GM12864 (cell line): ENCODE results near the gene CPNE5.

Experiments
- DNase-seq: peaks from one replicate; pipeline ENCODE4 v3.0.0-alpha.2; 2011; ENCODE audit warnings: low read depth
- H3K4me3 ChIP-seq: 2 replicates; pipeline ENCODE4 v1.5.1; 2011; ENCODE audit warnings: mild to moderate bottlenecking, low read depth, low read length, control low read depth
- CTCF ChIP-seq: IDR thresholded peaks from 2 replicates; pipeline ENCODE4 v1.5.1; 2011; ENCODE audit warnings: low read depth, mild to moderate bottlenecking, moderate library complexity, low read length, control low read depth, inconsistent platforms; ENCODE audit errors: missing control alignments

Gene CPNE5

DNA sequence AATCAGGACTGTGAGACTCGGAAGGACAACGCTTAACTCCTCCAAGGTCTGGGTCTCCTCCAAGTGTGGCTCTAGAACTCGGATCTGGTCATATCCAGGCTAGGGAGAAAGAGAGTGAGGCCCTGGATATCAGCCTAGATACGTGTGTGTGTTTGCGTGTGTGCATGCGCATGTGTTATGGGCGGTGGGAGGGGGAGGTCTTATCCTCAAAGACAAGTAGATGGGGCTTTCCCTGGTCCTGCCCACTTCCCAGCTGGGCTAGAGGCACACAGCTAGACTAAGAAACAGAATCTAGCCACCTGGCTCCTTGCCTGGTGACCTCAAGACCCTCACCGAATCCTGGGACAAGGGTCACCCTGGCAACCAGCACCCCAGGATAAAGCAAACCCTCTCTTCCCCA is 13.2 kb downstream of the CPNE5 start:
- no peak overlapping the region for H3K4me3 ChIP-seq

GRCh38 chr6:36825452-36825851 is 13.8 kb downstream of the CPNE5 start:
- DNase-seq, result no peak
- no peak overlapping the region for H3K4me3 ChIP-seq
- TF ChIP-seq CTCF, result no peak

More for the DNA sequence above, 13.2 kb downstream of the CPNE5 start:
- DNase-seq, result no peak
- no peak for TF ChIP-seq CTCF

- TF ChIP-seq CTCF, result no peak
- DNase-seq, result no peak
- H3K4me3 ChIP-seq, result no peak overlapping the region
Measured at GRCh38 chr6:36824253-36824652, 15.0 kb downstream of the CPNE5 start.

GRCh38 chr6:36823421-36824096 is 15.7 kb downstream of the CPNE5 start:
- H3K4me3 ChIP-seq, result no peak overlapping the region
- no peak for TF ChIP-seq CTCF
- DNase-seq, result no peak

GRCh38 chr6:36822506-36823269 is 16.6 kb downstream of the CPNE5 start:
- DNase-seq, result no peak
- no peak overlapping the region for H3K4me3 ChIP-seq
- no peak for TF ChIP-seq CTCF

DNA sequence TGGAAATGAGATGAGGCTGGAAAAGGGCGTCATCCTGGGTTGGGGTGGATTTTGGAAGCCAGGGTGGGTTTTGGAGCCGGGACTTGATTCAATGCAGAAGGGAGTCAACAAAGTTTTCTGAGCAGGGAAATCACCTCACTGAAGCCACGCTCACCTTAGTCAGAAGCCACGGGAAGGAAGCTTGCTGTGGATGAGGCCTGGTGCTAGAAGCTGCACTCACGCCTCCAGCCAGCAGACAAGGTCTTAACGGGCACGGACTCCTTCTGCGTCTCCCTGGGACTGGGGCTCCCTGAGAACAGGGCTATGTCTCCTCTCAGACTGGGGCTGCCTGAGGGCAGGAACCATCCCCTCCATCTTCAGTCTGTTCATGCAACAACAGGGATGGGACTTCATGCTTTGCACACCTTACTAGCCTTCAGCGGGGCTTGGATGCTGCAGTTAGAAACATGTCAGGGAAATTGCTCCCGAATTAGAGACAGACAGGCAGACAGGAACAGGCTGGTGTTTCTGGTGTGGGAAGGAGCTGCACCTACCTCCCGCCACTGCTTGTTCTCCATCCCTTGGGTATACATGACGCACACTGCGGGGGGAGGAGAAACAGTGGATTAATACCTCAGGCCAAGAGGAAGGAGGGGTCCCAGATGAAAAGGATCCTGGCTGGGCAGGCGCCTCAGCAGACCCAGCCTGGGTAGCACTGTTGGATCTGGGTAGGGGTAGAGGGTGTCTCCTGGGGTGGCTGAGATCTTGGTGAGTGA is 17.5 kb downstream of the CPNE5 start:
- H3K4me3 ChIP-seq, result no peak overlapping the region
- TF ChIP-seq CTCF, result no peak
- DNase-seq, result no peak
